Nephron progenitor cell (in vitro differentiated cells): ENCODE data around the gene SAPCD1.

Experiments used
- DNase-seq: peaks from one replicate; pipeline ENCODE4 v3.0.0; 2021
- H3K27ac Mint-ChIP-seq: 2 replicates; pipeline ENCODE4 v1.8.0; 2021; ENCODE audit warnings: mild to moderate bottlenecking, moderate library complexity, mixed read lengths
- H3K27me3 Mint-ChIP-seq: 2 replicates; pipeline ENCODE4 v1.8.0; 2021; ENCODE audit warnings: mild to moderate bottlenecking, low read depth, mixed read lengths; ENCODE audit not compliant: poor library complexity
- H3K36me3 Mint-ChIP-seq: 2 replicates; pipeline ENCODE4 v1.8.0; 2021; ENCODE audit warnings: low read depth, mixed read lengths
- H3K4me1 Mint-ChIP-seq: 2 replicates; pipeline ENCODE4 v1.8.0; 2021; ENCODE audit warnings: mixed read lengths
- H3K4me3 Mint-ChIP-seq: 2 replicates; pipeline ENCODE4 v1.8.0; 2021; ENCODE audit warnings: mild to moderate bottlenecking, moderate library complexity, mixed read lengths
- H3K9me3 Mint-ChIP-seq: 2 replicates; pipeline ENCODE4 v1.8.0; 2021; ENCODE audit warnings: mild to moderate bottlenecking, moderate library complexity, mixed read lengths
- CTCF ChIP-seq: fragments of 200-600 bp; sonication (generic); IDR thresholded peaks from 2 replicates; pipeline ENCODE4 v1.5.0; 2021; ENCODE audit warnings: antibody characterized with exemption

Gene SAPCD1

GRCh38 chr6:31778999-31779885 is 16.8 kb downstream of the SAPCD1 start:
- Mint-ChIP-seq H3K27ac (no peak overlapping the region), H3K36me3 (peaks cover 15% of the 10 kb centered on the region), H3K4me3 (no peak overlapping the region), H3K27me3 (no peaks in the 10 kb centered on the region), H3K4me1 (peaks cover 27% of the 10 kb centered on the region), H3K9me3 (no peaks in the 10 kb centered on the region)
- no peak for DNase-seq
- TF ChIP-seq CTCF: no peak

GRCh38 chr6:31779908-31780307 is 17.5 kb downstream of the SAPCD1 start:
- Mint-ChIP-seq H3K27me3 (no peaks in the 10 kb centered on the region), H3K27ac (no peak overlapping the region), H3K36me3 (peaks cover 21% of the 10 kb centered on the region), H3K4me1 (peaks cover 27% of the 10 kb centered on the region), H3K4me3 (no peak overlapping the region), H3K9me3 (no peaks in the 10 kb centered on the region)
- DNase-seq: no peak
- TF ChIP-seq CTCF: no peak

GRCh38 chr6:31780507-31781243 is 18.2 kb downstream of the SAPCD1 start:
- Mint-ChIP-seq H3K9me3 (no peaks in the 10 kb centered on the region), H3K27ac (peak overlapping the region; percentile 68)

GRCh38 chr6:31781244-31782125 is 19.0 kb downstream of the SAPCD1 start:
- Mint-ChIP-seq H3K4me3 (no peak overlapping the region), H3K27me3 (no peaks in the 10 kb centered on the region), H3K27ac (peak overlapping the region; percentile 68), H3K9me3 (no peaks in the 10 kb centered on the region), H3K4me1 (peaks cover 14% of the 10 kb centered on the region), H3K36me3 (peaks cover 28% of the 10 kb centered on the region)
- no peak for TF ChIP-seq CTCF
- DNase-seq: no peak

More at GRCh38 chr6:31780507-31781243, 18.2 kb downstream of the SAPCD1 start:
- DNase-seq: no peak
- no peak overlapping the region for H3K4me3 Mint-ChIP-seq
- no peak for TF ChIP-seq CTCF
- H3K27me3 Mint-ChIP-seq: no peaks in the 10 kb centered on the region
- peaks cover 21% of the 10 kb centered on the region for H3K4me1 Mint-ChIP-seq
- peaks cover 23% of the 10 kb centered on the region for H3K36me3 Mint-ChIP-seq

GRCh38 chr6:31782126-31782855 is 19.8 kb downstream of the SAPCD1 start:
- Mint-ChIP-seq H3K9me3 (no peaks in the 10 kb centered on the region), H3K4me1 (peaks cover 8% of the 10 kb centered on the region), H3K36me3 (peaks cover 32% of the 10 kb centered on the region), H3K27me3 (no peaks in the 10 kb centered on the region), H3K4me3 (no peak overlapping the region), H3K27ac (peak overlapping the region; percentile 22)
- DNase-seq: no peak
- TF ChIP-seq CTCF: no peak
